Endothelial cell of umbilical vein (primary cell): Measurements from ENCODE around the gene TGM6. TPM values are rescaled to one million over a fixed set of nuclear protein-coding genes. Genes with fewer than 3 reads are reported as not detected.

ENCODE experiments used
- BruUV-seq: library from RNA; stranded (reverse); fragments of 400-500 nt; replicated peaks from 2 replicates; lab custom pipeline; 2021; lab: Mats Ljungman, UMichigan
- CTCF ChIA-PET: fragments of 300-600, 350-600 bp; sonication (Branson Sonifier 250); formaldehyde crosslinking; loops from one replicate; lab custom pipeline; 2021; ENCODE audit warnings: antibody characterized with exemption, inconsistent platforms; lab: Charles Lee
- POLR2A ChIA-PET: fragments of 300-600, 350-600 bp; sonication (Branson Sonifier 250); formaldehyde crosslinking; loops from one replicate; lab custom pipeline; 2021; ENCODE audit warnings: antibody characterized with exemption, inconsistent platforms; lab: Charles Lee
- DNase-seq: peaks from one replicate; pipeline ENCODE4 v3.0.0-alpha.2; 2011; ENCODE audit warnings: low read depth, low spot score
- FAIRE-seq: peaks from 2 replicates; lab custom pipeline; 2011; peaks lifted over from hg19 to GRCh38; lab: Jason Lieb, UNC
- H2AFZ ChIP-seq: 2 replicates; pipeline ENCODE4 v1.6.0; 2012; ENCODE audit warnings: low read depth, low read length, control low read depth, inconsistent platforms
- H3K27ac ChIP-seq: 2 replicates; pipeline ENCODE4 v1.5.1; 2011; ENCODE audit warnings: low read depth, mild to moderate bottlenecking, control low read depth, low read length, moderate library complexity; ENCODE audit not compliant: insufficient read depth
- H3K27me3 ChIP-seq, 2 experiments: 2 replicates each; pipeline versions ENCODE4 v1.6.0 to v1.6.1; 2011; ENCODE audit warnings: low read length in 2 of 2, mixed read lengths in 1 of 2; ENCODE audit not compliant: control insufficient read depth in 2 of 2, insufficient read depth in 2 of 2
- H3K36me3 ChIP-seq, 2 experiments: 2 replicates in 1 of 2; 3 replicates in 1 of 2; pipeline ENCODE4 v1.5.1; 2011; ENCODE audit warnings: low read length in 2 of 2, mild to moderate bottlenecking in 1 of 2, moderate library complexity in 1 of 2; ENCODE audit not compliant: control insufficient read depth in 2 of 2, insufficient read depth in 2 of 2; ENCODE audit errors: extremely low read depth in 1 of 2
- H3K4me1 ChIP-seq: 3 replicates; pipeline ENCODE4 v1.5.1; 2011; ENCODE audit warnings: mild to moderate bottlenecking, low read length; ENCODE audit not compliant: control insufficient read depth, insufficient read depth; ENCODE audit errors: extremely low read depth
- H3K4me2 ChIP-seq: 2 replicates; pipeline ENCODE4 v1.6.1; 2011; ENCODE audit warnings: low read length, control low read depth, mixed read lengths; ENCODE audit not compliant: insufficient read depth
- H3K4me3 ChIP-seq, 3 experiments: fragments of 200-600 bp in 1 of 3; sonication (generic), shearing (Covaris generic) in 1 of 3; replicated peaks in 1 of 3; 2 replicates each; pipeline ENCODE4 v1.5.1; 2011 to 2016; ENCODE audit warnings: control low read depth in 3 of 3, low read length in 3 of 3, mild to moderate bottlenecking in 2 of 3, inconsistent platforms in 1 of 3, low read depth in 1 of 3, moderate library complexity in 1 of 3; ENCODE audit not compliant: insufficient read depth in 1 of 3
- H3K79me2 ChIP-seq: 2 replicates; pipeline ENCODE4 v1.6.0; 2012; ENCODE audit warnings: low read length, inconsistent platforms; ENCODE audit not compliant: control insufficient read depth, insufficient read depth
- H3K9ac ChIP-seq: replicated peaks from 2 replicates; pipeline ENCODE3; 2011; ENCODE audit warnings: low read length, control low read depth; ENCODE audit not compliant: insufficient read depth; ENCODE audit errors: extremely low read depth
- H3K9me1 ChIP-seq: replicated peaks from 3 replicates; pipeline ENCODE4 v1.6.0; 2011; ENCODE audit warnings: mild to moderate bottlenecking, low read length; ENCODE audit not compliant: control insufficient read depth, insufficient read depth; ENCODE audit errors: extremely low read depth
- H3K9me3 ChIP-seq: replicated peaks from 2 replicates; pipeline ENCODE4 v1.5.1; 2012; ENCODE audit warnings: low read length, inconsistent platforms; ENCODE audit not compliant: control insufficient read depth, insufficient read depth
- H4K20me1 ChIP-seq: replicated peaks from 2 replicates; pipeline ENCODE3; 2011; ENCODE audit warnings: mild to moderate bottlenecking, low read length; ENCODE audit not compliant: control insufficient read depth, insufficient read depth; ENCODE audit errors: extremely low read depth
- EZH2 ChIP-seq: IDR thresholded peaks from 2 replicates; pipeline ENCODE4 v1.6.1; 2012; ENCODE audit warnings: borderline replicate concordance, low read depth, mild to moderate bottlenecking, moderate library complexity, low read length, inconsistent platforms; ENCODE audit not compliant: severe bottlenecking
- POLR2A ChIP-seq: IDR thresholded peaks from 2 replicates; pipeline ENCODE4 v1.6.1; 2012; ENCODE audit warnings: low read depth, mild to moderate bottlenecking, control low read depth, low read length
- dilution Hi-C: fragments of 300-500 bp; cut with MboI; formaldehyde crosslinking; loops from one replicate; pipeline ENCODE4 v1.15.0; 2019; ENCODE audit warnings: low sequenced_read_pairs; ENCODE audit not compliant: extremely low pct_ligation_motif_present
- intact Hi-C: fragments of 100-400 bp; cut with micrococcal nuclease; formaldehyde crosslinking; loops from one replicate; pipeline ENCODE4 v1.10.0; 2022
- polyA plus RNA-seq, 4 experiments: library from polyadenylated mRNA; depleted of rRNA in 3 of 4; stranded (reverse) in 3 of 4; unstranded in 1 of 4; fragments of >200 nt; gene quantifications; 2 replicates each; pipeline versions ENCODE4 v1.2.1 to v1.2.3, GENCODE V29; 2011 to 2012; ENCODE audit warnings: missing spikeins in 1 of 4
- total RNA-seq: library from RNA; stranded (reverse); gene quantifications from 2 replicates; pipeline ENCODE4 v1.2.3, GENCODE V29; 2021
- TF ChIP-seq, protein P1 (sequence below), 2 donors: IDR thresholded peaks; 1 replicate in 1 of 2; 2 replicates in 1 of 2; pipeline ENCODE4 v1.5.1; 2011; ENCODE audit warnings: low read length in 2 of 2, mild to moderate bottlenecking in 2 of 2, moderate library complexity in 2 of 2, control low read depth in 1 of 2, inconsistent platforms in 1 of 2, low read depth in 1 of 2; ENCODE audit not compliant: insufficient read depth in 1 of 2; ENCODE audit errors: extremely low read depth in 1 of 2

TGM6 gene
- total and polyA plus RNA-seq, 2 donors (not counting 3 experiments of a cell fraction or from before 2014, with no cell fraction given): not detected

DNA sequence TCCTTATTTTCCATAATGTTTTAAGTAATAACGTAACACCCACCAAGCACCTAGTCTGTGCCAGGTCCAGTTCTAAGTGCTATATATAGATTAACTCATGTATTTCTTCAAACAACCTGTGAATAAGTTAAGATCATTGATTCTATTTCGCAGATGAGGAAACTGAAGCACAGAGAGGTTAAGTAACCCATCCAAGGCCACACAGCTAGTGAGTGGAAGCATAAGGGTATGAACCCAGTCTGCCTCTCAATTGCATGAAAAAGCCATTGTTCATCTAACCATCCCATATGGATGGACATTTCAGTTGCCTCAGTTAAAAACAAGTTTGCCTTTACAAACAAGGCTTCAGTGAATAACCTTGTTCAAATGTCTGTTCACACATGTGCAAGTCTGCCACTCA lies 20.8 kb downstream of the TGM6 start:
- no TSS peak for BruUV-seq

DNA sequence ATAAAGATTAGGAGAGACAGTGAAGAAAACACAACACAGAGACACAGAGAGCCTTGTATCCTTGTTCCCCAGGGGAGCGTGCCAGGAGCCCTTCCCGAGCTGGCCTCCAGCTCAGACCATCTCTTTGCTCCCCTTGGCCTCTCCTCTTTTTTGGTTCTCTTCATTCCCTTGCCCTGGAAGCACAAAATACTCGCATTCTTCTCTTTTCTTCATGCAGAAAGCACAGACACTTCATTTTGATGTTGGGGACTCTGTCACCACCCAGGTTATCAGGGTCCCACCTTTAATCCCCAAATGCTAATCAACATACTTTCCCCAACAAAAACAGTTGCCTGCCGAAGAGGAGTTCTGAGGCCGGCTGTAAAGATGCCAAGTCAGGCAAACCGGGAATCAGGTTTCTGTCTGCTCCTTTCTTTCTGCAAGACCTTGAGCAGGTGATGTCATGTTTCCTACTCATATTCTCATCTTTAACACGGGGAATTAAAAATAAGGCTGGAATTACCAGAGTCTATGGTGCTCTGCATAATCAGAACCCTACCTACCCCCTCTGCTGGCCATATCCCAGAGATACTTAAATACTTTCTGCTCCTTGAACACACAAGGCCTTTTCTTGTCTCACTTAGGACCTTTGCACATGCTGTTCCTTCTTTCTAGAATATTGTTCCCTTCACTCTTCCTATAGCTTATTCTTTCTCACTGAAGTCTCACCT lies 21.7 kb downstream of the TGM6 start:
- FAIRE-seq (no peak), DNase-seq (peak; percentile 40)
- Histone ChIP-seq H2AFZ (no peak overlapping the region), H4K20me1 (no peaks in the 10 kb centered on the region), H3K4me3 (no peak overlapping the region), H3K27me3 (no peaks in the 10 kb centered on the region), H3K36me3 (no peaks in the 10 kb centered on the region), H3K9me1 (no peaks in the 10 kb centered on the region), H3K9ac (no peak overlapping the region), H3K27ac (no peak overlapping the region), H3K4me1 (no peaks in the 10 kb centered on the region), H3K4me2 (no peak overlapping the region), H3K9me3 (no peaks in the 10 kb centered on the region), H3K79me2 (no peaks in the 10 kb centered on the region)
- ChIA-PET CTCF (interaction anchor here (1.5 to 4.6 kb wide), 2 partner anchors 29 to 195 kb away, joined by 4 to 46 read pairs; no protein-coding TSS in a partner anchor), POLR2A (no interaction called here)
- intact Hi-C loops (no loop called here), dilution Hi-C loops (no loop called here)
- no TSS peak for BruUV-seq
- TF ChIP-seq POLR2A: no peak
- TF ChIP-seq, protein P1, sequence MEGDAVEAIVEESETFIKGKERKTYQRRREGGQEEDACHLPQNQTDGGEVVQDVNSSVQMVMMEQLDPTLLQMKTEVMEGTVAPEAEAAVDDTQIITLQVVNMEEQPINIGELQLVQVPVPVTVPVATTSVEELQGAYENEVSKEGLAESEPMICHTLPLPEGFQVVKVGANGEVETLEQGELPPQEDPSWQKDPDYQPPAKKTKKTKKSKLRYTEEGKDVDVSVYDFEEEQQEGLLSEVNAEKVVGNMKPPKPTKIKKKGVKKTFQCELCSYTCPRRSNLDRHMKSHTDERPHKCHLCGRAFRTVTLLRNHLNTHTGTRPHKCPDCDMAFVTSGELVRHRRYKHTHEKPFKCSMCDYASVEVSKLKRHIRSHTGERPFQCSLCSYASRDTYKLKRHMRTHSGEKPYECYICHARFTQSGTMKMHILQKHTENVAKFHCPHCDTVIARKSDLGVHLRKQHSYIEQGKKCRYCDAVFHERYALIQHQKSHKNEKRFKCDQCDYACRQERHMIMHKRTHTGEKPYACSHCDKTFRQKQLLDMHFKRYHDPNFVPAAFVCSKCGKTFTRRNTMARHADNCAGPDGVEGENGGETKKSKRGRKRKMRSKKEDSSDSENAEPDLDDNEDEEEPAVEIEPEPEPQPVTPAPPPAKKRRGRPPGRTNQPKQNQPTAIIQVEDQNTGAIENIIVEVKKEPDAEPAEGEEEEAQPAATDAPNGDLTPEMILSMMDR (IDR thresholded peaks at IDR 0.05; ENCODE audit: extremely low read depth in 1 of 2, insufficient read depth in 1 of 2, low read depth in 1 of 2, low read length in 2 of 2): peak; percentile 17 to 38

More for the DNA sequence above, 20.8 kb downstream of the TGM6 start:
- no peak for FAIRE-seq
- H3K9me1 ChIP-seq: no peaks in the 10 kb centered on the region
- H3K4me1 ChIP-seq: no peaks in the 10 kb centered on the region
- no peak for DNase-seq
- dilution Hi-C loops (no loop called here), intact Hi-C loops (no loop called here)
- no peaks in the 10 kb centered on the region for H3K79me2 ChIP-seq
- no peaks in the 10 kb centered on the region for H3K27me3 ChIP-seq
- H2AFZ ChIP-seq: no peak overlapping the region
- H3K9me3 ChIP-seq: no peaks in the 10 kb centered on the region
- ChIA-PET CTCF (interaction anchor here (1.4 to 4.6 kb wide), 2 partner anchors 194 kb away, joined by 3 to 46 read pairs; no protein-coding TSS in a partner anchor), POLR2A (no interaction called here)
- H4K20me1 ChIP-seq: no peaks in the 10 kb centered on the region
- no peak overlapping the region for H3K4me2 ChIP-seq
- no peak for TF ChIP-seq EZH2
- TF ChIP-seq POLR2A: no peak
- TF ChIP-seq, protein P1 (IDR thresholded peaks at IDR 0.05; ENCODE audit: extremely low read depth in 1 of 2, insufficient read depth in 1 of 2, low read depth in 1 of 2, low read length in 2 of 2): no peak
- H3K27ac ChIP-seq: no peak overlapping the region
- H3K9ac ChIP-seq: no peak overlapping the region
- no peak overlapping the region for H3K4me3 ChIP-seq
- no peaks in the 10 kb centered on the region for H3K36me3 ChIP-seq
